ENCODE data around the gene SAMD4B.
"Not testable (repeated sequence)": the region's sequence is repeated elsewhere in the genome, so short reads cannot be mapped to it uniquely, and the experiment has no call there.

Gene SAMD4B

DNA sequence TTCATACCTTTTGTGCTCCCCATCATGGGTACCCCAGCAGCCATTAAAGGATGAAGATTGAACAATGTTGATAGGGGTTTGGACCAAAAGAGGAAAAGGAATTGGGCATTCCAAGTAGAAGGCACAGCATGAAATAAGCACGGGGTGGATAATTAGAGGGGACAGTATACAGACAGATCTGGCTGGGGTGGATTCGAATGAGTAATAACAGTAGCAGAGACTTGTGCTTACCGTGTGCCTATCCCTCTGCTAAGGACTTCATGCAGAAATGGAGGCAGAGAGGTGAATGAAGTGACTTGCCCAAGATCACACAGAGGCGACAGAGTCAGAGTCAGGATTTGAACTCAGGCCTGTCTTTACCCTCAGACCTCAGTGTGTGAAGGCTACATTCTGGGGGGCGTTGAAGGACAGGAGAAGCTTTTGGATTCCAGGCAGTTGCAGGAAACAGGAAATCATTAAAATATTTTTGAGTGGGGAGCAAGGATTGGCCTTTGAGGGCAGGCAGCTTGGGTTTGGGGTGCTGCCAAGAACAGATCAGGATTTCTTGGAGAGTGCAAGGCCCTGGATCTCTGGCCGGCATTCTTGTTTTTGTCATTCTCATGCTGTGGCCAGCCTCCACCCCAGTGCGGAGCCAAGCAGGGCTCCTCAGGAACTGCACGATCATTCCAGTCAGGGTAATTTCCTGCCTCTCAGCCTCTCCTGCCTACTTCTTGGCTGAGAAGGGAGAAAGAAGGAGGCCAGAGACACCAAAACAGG, 30.0 kb downstream of the SAMD4B start:
- no peak for DNase-seq

DNA sequence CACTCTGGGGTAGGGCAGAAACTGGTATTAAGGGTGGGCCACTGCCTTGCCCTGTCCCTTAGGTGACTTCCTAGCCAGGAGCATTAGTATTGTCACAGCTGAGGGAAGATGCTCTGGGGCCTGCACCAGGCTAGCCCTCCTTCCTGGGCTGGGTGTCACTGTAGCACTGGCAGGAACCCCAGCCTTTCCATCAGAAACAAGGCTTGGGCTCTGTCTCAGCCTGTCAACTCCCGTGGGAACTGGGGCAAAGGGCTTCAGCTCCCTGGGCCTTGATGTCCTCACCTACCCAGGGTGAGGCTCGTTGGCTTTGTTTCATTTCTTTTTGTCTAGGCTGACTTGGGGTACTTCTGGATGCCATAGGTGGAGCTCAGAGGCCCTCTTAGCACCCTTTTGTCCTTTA, 30.7 kb downstream of the SAMD4B start:
- DNase-seq, result no peak

DNA sequence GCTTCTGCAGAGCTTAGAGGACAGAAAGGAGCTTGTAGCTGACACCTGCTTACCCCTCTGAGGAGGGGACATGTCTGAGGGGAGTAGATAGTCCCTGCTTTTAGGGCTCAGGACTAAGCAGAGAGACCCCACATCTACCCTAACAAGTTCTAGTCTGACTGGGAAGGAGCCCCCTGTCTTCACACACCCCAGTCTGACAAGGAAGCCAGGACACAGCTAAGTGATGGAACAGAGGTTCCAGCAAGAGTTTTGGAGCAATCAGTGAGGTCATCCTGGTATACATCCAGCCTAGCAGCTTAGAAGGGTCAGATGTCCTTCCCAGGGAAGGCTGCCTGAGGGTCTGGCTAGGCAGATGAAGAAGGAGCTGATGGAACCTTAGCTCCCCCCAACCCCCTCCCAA, 33.7 kb downstream of the SAMD4B start:
- DNase-seq, result no peak

DNA sequence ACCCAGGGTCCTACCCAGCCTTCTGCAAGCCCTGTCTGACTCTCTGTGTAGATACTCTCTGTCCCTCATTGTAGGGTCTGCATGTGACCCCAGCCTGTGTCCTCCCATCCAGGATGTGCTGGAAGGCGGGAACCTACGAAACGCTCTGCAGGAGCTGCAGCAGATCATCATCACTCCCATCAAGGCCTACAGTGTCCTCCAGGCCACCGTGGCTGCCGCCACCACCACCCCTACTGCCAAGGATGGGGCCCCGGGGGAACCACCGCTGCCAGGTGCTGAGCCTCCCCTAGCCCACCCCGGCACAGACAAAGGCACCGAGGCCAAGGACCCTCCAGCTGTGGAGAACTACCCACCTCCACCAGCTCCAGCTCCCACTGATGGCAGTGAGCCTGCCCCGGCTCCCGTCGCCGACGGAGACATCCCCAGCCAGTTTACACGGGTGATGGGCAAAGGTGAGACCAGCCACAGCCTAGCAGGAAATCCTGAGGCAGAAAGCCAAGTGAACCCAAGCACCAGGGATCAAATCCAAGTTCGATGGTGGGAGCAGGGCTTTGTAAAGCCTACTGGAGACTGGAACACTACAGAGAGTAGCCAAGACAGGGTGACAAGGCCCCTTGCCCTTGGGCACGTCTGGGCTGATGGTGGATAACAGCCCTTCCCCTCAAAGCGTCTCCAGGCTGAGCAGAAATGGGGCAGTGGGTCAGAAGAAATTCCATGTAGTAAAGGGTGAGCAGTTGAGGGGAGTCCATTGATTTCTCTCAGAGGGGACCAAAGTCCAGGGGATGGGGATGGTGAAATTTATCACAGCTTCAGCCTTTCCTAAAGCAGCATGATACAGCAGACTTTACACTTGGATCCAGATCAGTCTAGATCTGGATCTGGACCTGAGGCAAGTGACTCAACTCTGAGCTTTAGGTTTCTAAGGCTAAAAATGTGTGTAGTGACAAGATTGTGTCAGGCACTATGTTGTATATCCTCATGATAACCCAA, 35.4 kb downstream of the SAMD4B start:
- no peak for DNase-seq

DNA sequence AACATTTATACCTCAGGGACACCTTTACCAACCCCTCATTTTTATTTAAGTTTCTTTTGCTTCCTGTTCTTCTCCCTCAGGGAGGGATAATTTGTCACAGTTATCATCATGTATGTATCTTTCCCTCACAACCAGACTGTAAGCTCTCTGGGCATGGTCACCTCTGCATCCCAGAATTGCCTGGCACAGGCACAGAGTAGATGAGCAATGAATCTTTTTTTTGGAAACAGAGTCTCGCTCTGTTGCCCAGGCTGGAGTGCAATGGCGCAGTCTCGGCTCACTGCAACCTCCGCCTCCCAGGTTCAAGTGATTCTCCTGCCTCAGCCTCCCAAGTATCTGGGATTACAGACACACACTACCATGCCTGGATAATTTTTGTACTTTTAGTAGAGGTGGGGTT, 37.1 kb downstream of the SAMD4B start:
- DNase-seq, result not testable (repeated sequence)

DNA sequence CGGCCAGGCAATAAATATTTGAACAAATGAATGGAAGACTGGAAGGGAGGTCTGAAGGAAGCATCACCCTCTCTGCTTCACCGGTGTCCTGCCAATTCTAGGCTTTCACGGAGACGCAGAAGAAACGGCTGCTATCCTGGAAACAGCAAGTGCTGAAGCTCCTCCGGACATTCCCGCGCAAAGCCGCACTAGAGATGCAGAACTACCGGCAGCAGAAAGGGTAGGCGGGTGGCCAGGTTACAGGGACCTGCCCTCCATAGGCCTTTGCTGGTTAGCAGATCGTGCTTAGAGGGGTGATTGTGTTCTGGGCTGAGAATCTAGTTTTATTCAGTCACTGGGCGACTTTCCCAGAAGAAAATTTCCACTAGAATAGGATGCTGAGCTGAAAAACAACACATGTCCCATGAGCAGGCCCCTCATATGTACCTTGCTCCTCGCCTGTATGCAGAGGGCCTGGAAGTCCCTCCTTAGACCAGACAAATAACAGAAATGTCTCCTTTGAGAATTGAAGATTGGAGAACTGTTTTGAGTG, 37.7 kb downstream of the SAMD4B start:
- no peak for DNase-seq

DNA sequence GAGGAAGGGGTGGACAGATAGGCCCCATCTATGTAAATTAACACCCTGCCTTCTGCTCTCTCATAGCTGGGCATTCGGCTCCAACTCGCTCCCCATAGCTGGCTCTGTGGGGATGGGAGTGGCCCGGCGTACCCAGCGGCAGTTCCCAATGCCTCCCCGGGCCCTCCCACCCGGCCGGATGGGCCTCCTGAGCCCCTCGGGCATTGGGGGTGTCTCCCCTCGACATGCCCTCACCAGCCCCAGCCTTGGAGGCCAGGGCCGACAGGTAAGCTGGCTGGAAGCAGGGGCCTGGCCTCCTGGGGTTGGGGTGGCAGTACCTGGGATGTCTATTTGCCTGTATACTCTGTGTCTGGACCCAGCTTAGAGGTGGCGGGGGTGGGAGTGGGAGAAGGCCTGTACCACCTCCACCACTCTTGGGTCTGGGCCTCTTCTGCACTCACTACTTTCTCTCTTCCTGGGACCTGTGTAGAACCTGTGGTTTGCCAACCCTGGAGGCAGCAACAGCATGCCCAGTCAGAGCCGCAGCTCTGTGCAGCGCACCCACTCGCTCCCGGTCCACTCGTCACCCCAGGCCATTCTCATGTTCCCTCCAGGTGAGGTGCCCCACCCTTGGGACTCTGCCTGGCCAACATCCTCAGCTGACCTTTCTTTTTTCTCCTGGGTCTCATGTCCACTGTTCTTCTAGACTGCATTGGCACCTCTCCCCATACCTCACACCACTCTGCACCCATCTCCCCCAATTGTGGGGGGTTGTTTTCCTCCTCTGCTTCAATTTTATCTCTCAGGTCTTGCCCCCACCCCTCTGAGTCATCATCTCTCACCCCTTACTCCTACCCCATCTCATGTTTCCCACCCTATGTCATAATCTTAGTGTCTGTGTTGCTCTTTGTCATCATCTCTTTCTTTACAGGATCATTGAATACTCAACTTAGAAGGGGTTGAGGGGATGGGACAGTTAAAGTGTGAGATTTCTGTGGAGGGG, 38.6 kb downstream of the SAMD4B start:
- DNase-seq, result no peak

DNA sequence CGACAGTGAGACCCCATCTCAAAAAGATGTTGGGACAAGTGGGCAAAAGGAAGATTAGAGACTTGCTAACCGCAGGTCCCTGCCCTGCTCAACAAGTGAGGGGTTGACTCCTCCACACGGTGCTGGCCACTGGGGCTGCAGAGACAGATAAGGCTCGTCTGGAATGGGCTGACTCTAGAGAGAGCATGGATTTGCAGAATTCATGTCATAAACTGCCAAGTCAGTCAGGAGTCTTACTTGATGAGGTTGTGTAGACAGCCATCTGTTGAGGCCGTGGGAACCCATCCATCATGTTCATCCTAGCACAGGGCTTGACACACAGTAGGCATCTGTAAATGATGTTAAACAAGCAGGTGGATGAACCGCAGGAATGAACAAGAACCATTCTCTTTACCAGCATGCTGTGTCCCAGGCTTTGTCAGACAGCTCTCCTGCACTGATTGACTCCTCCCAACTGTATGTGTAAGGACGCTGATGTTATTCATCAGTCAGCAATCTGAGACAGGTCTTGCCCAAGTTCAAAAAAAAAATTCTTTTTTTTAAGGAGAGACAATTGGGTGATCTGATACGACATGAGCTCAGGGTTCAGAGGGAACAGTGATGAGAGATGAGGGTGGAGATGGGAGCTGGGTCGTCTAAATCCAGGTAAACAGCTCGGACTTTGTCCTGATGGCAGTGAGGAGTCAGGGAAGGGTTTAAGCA, 39.8 kb downstream of the SAMD4B start:
- DNase-seq, result no peak

DNA sequence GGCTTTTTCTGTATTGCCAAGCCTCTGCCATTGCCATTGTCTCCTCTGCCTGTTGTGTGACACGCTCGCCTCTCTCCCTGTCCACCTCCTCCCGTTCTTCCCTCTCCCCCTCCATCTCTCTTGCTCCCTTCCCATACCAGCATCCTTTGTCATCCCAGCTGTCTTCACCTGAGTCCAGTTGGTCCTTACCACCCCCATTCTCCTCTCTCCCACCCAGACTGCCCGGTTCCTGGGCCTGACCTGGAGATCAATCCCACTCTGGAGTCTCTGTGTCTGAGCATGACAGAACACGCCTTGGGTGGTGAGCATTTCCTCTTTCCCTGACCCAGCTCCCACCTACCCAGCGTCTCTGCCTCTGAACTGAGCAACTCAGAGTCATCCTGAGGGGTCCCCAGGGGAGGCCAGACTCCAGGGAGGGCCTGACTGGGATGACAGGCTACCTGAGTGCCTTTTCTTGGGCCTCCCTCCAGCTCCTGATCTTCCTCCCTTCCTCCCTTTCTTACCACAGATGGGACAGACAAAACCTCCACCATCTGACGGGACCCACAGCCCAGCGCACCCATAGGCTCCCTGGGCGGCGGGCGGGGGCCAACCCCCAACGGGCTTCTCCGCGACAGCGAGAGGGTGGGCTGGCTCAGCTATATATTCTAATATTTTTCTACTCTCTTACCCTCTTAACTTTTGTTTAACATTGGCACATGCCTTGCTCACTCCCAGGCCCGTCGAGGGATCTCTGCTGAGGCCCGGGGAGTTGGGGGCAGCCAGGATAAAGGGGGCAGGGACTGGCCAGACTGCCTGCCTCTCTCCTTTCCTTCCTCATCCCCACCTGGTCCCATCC, 41.0 kb downstream of the SAMD4B start:
- DNase-seq, result no peak

DNA sequence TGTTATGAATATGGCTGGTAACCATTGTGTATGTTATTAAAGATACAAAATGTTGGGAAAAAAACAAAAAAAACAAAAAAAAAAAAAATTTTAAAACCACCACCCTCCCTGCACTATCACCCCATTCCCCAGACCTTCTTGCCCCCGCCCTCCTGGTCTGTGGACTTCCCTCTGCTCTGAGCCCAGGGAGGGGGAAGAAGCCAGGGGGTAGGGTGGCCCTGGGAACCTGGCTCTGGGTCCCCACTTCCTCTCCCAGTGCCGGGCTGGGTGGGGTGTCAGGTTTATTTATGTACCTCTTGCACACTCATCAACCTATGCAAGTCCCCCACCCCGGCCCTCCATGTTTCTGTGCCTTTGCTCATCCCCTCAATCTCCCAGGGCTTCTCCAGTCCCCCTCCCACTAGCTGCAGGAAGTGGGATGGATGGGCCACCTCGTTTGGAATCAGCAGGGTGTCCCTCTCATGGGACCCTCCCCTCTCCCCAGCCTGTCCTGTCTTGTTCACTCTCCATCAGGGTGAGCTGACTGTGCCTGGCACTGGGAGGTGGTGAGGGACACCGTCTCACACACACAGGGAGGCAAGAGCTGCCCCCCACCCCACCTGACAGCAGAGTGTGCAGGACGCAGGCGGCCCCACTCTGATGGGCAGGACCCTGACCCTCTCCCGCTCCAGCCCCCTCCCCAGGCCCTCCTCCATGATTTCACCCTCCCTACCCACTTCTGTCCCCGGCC, 42.8 kb downstream of the SAMD4B start:
- no peak for DNase-seq

DNA sequence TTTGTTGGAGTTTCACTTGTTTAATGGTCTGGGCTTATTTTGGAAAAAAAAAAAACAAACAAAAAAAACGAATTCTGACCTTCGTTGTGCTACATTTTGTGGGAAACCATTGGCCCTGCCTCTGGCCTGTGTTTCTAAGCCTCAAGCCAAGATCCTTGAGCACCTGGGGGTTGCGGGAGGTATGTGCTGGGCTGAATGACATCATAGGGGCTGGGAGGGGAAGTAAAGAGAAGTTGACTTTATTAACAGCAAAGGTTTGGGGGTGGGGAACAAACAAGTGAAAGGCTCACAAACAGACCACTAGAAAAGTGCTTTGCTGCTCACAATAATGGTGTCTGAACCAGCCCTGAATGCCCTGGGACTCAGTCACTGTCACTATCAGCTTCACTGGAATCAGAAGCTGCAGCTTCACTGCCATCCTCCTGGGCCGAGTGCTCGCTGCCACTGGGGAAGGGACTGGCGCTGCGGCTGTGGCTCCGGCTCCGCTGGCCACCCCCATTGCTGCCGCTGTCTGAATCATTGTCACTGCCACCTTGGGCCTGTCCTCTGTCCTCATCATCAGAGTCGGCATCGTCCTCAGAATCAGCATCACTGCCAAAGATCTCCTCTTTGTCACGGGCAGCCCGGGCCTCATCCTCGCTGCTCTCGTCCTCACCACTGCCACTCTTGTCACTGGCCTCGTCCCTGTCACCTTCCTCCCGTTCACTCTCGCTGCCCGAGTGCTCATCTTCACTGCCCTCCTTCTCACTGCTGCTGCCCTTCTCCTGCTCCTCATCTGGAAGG, 43.6 kb downstream of the SAMD4B start:
- no peak for DNase-seq

DNA sequence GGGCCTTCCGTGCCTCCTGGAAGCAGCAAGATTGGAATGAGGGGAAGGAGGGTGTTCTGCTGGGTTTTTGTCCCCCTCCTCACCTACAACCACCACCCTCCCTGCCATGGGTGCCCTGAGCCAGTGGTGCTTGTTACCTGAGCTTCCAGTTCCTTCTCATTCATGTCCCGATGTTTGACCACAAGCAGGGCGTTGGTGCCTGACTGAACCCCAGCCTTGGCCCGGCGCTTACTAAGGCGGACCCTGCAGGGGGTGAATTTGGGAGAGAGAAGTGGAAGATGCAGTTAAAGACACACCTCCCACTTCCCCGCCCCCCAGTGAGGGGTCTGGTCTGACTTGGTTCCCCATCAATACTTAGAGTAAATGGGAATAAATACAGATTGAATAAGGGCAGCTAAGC, 44.3 kb downstream of the SAMD4B start:
- no peak for DNase-seq

DNA sequence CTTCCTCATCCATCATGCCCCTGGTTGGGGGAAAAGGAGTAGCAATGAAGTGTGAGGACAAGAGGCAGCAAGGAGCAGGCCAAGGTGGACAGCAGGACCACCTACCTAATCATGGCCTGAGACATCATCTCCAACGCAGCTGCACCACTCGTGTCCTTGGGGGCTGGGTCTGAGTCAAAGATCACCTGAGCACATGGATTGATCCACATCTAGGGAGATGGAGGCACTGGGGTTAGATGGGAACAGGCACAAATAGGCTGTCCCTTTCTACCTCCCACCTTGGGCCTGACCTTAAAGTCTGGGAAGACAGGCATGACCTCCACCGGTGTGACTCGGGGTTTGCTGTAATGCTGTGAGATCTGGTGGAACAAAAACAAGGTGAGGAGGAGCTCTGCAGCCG, 46.4 kb downstream of the SAMD4B start:
- DNase-seq, result no peak

DNA sequence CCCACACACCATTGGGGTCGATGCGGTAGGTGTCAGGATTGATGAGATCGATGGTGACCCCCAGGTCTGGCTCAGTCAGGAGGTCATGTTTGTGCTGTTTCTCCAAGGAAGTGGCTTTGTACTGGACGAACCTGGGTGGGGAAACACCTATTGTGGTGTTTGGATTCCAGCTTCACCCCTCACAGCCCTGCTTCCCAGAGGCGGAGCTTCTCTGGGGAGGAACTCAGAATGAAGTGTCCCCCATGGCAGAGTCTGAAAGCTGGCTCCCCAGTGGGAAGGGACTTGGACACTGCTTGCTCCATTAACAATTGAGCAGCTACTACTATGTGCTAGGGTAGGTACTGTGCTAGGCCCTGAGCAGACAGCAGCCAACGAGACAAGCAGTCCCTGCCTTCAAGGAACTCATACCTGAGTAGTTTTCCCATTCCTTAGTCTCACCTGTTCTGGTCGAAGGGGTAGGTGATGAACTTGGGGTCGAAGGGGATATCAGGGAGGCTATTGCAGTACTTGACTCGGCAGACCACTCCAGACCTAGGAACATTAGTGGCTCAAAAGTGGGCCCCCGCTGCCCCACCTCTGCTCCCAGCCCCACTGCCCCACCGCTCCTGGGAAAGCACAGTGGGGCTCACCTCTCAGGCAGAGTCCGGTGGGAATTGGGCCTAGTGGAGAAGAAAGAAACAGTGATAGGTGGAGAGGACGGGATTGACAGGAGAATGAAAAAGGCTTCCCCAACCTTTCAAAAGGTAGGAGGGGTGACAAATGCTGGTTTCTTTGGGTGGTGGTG, 47.6 kb downstream of the SAMD4B start:
- no peak for DNase-seq

DNA sequence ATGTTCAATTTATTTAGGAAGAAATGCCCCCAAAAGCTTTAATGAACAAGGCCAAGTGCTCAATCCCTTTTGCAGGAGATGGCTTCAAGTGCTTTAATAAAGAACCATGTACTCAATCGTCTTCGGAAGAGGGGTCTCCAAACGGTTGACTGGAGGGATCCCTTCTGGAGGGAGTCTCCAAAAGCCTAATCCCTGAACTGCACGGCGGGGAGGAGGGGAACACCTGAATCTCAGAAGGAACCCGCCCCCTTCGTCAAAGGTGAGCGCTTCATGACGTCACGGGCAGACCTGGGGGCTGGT, 48.2 kb downstream of the SAMD4B start:
- DNase-seq, result no peak

DNA sequence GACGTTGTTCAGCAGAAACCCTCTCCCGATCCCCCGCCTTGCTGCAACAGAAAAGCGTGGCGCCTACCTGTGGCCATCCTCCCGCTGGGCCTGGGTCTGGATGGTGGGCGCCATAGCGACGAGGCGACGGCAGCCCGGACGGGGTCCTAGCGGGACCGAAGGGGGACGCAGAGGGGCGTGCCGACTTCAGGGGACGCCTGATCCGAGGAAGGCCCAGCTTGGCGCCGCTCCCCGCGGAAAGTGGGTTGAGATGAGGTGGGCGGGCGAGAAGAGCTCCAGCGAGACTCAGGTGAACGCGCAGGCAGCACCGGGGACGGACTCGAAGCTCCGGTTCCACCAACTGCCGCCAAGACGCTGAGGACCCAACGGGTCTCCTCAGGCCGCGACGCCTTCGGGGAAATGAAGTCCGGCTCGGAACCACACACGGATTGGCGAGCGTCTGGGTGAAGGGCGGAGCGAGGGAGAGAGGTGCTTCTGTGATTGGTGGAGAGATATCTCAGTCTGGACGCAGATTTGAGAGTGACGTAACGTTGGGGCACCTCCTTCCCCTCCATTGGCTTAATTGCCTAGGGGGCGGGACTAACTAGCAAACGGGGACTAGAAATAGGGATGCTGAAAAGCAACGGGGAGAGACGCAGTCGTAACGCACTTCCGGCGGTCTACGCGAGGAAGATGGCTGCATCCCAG, 48.7 kb downstream of the SAMD4B start, which contains the start of the genes MED29 and PAF1:
Gene MED29 (plus strand): TSS at position 628 of the 687 bp plus-strand sequence. CDS start 45 bp downstream, at position 673.
Gene PAF1 (minus strand): TSS at position 356 of the 687 bp plus-strand sequence. CDS start 242 bp downstream, at position 114.
- peak; percentile 99 for DNase-seq

Measured in retina (tissue), 1 donor.